ENCODE data around the gene CST9. TPM values are rescaled to one million over a fixed set of nuclear protein-coding genes. Genes with fewer than 3 reads are reported as not detected.

Gene CST9
- total RNA-seq, 3 donors from 2014 or later = 2.3 TPM; not detected in 2

GRCh38 chr20:23652371-23652770 is 46.7 kb upstream of the CST9 start:
- Histone ChIP-seq H3K36me3 (no peaks in the 10 kb centered on the region), H3K9me3 (no peaks in the 10 kb centered on the region), H3K27ac (no peak overlapping the region), H3K4me3 (no peak overlapping the region), H3K27me3 (no peaks in the 10 kb centered on the region), H3K4me1 (peaks cover 0 to 3% of the 10 kb centered on the region in 2 donors)
- intact Hi-C loops (cut with DNase I; ENCODE audit: low total_unique reads) = no loop called here
- no peak for TF ChIP-seq POLR2A (IDR thresholded peaks at IDR 0.05)
- no peak for TF ChIP-seq CTCF (IDR thresholded peaks at IDR 0.05)
- TF ChIP-seq POLR2AphosphoS5 (IDR thresholded peaks at IDR 0.05) = no peak
- no peak for DNase-seq (ENCODE audit: low spot score in 2 of 2)

- no peak overlapping the region for H3K4me3 ChIP-seq
- no peaks in the 10 kb centered on the region for H3K9me3 ChIP-seq
- TF ChIP-seq POLR2AphosphoS5 (IDR thresholded peaks at IDR 0.05) (no peak), CTCF (IDR thresholded peaks at IDR 0.05) (no peak), POLR2A (IDR thresholded peaks at IDR 0.05) (no peak)
- peaks cover 0 to 3% of the 10 kb centered on the region in 2 donors for H3K4me1 ChIP-seq
- no peaks in the 10 kb centered on the region for H3K36me3 ChIP-seq
- no peaks in the 10 kb centered on the region for H3K27me3 ChIP-seq
- no peak for DNase-seq (ENCODE audit: low spot score in 2 of 2)
- intact Hi-C loops (cut with DNase I; ENCODE audit: low total_unique reads) = no loop called here
- H3K27ac ChIP-seq = no peak overlapping the region
These were observed 45.4 kb upstream of the CST9 start for GRCh38 chr20:23651117-23651516.

GRCh38 chr20:23649830-23650417 is 44.2 kb upstream of the CST9 start:
- TF ChIP-seq POLR2A (IDR thresholded peaks at IDR 0.05) (no peak), CTCF (IDR thresholded peaks at IDR 0.05) (no peak)
- Histone ChIP-seq H3K27ac (no peak overlapping the region), H3K4me3 (no peak overlapping the region), H3K36me3 (no peaks in the 10 kb centered on the region), H3K27me3 (no peaks in the 10 kb centered on the region), H3K9me3 (no peaks in the 10 kb centered on the region), H3K4me1 (peaks cover 0 to 3% of the 10 kb centered on the region in 2 donors)
- DNase-seq (ENCODE audit: low spot score in 2 of 2) = no peak
- intact Hi-C loops (cut with DNase I; ENCODE audit: low total_unique reads) = no loop called here

- no peak overlapping the region for H3K4me3 ChIP-seq
- no peak overlapping the region for H3K27ac ChIP-seq
- intact Hi-C loops (cut with DNase I; ENCODE audit: low total_unique reads) = no loop called here
- DNase-seq (ENCODE audit: low spot score in 2 of 2) = no peak
- H3K27me3 ChIP-seq = no peaks in the 10 kb centered on the region
- no peaks in the 10 kb centered on the region for H3K36me3 ChIP-seq
- H3K4me1 ChIP-seq = no peaks in the 10 kb centered on the region
- no peaks in the 10 kb centered on the region for H3K9me3 ChIP-seq
- TF ChIP-seq POLR2AphosphoS5 (IDR thresholded peaks at IDR 0.05) (no peak), CTCF (IDR thresholded peaks at IDR 0.05) (no peak), POLR2A (IDR thresholded peaks at IDR 0.05) (no peak)
These were observed 43.5 kb upstream of the CST9 start for GRCh38 chr20:23649242-23649641.

- intact Hi-C loops (cut with DNase I; ENCODE audit: low total_unique reads) = no loop called here
- H3K27ac ChIP-seq = no peak overlapping the region
- H3K36me3 ChIP-seq = no peaks in the 10 kb centered on the region
- no peaks in the 10 kb centered on the region for H3K4me1 ChIP-seq
- no peak overlapping the region for H3K4me3 ChIP-seq
- TF ChIP-seq POLR2AphosphoS5 (IDR thresholded peaks at IDR 0.05) (no peak), CTCF (IDR thresholded peaks at IDR 0.05) (no peak), POLR2A (IDR thresholded peaks at IDR 0.05) (no peak)
- H3K9me3 ChIP-seq = no peaks in the 10 kb centered on the region
- H3K27me3 ChIP-seq = no peaks in the 10 kb centered on the region
- no peak for DNase-seq (ENCODE audit: low spot score in 2 of 2)
These were observed 41.6 kb upstream of the CST9 start for GRCh38 chr20:23647346-23647745.
